SKM-1 (cell line): ENCODE data around the gene DHRS2.

Experiments
- DNase-seq: peaks from one replicate; lab custom pipeline; 2025; ENCODE audit not compliant: unreplicated experiment; lab: John Stamatoyannopoulos, UW

DHRS2 gene

GRCh38 chr14:23646648-23647549 lies 10.7 kb downstream of the DHRS2 start:
- no peak for DNase-seq

GRCh38 chr14:23647619-23648018 lies 11.5 kb downstream of the DHRS2 start:
- no peak for DNase-seq

GRCh38 chr14:23648764-23649460 lies 12.7 kb downstream of the DHRS2 start:
- DNase-seq, result no peak

- DNase-seq, result no peak
Measured at GRCh38 chr14:23650506-23650905, 14.3 kb downstream of the DHRS2 start.

- no peak for DNase-seq
Measured at GRCh38 chr14:23653051-23653450, 16.9 kb downstream of the DHRS2 start.

GRCh38 chr14:23654231-23654630 lies 18.1 kb downstream of the DHRS2 start:
- DNase-seq, result no peak

GRCh38 chr14:23657959-23658470 lies 21.9 kb downstream of the DHRS2 start:
- DNase-seq, result no peak

- no peak for DNase-seq
Measured at GRCh38 chr14:23660290-23661226, 24.4 kb downstream of the DHRS2 start.

GRCh38 chr14:23661542-23661941 lies 25.4 kb downstream of the DHRS2 start:
- DNase-seq, result no peak

GRCh38 chr14:23663127-23663526 lies 27.0 kb downstream of the DHRS2 start:
- no peak for DNase-seq

GRCh38 chr14:23663711-23664110 lies 27.5 kb downstream of the DHRS2 start:
- DNase-seq, result no peak

GRCh38 chr14:23664207-23664885 lies 28.2 kb downstream of the DHRS2 start:
- DNase-seq, result no peak

GRCh38 chr14:23665302-23666016 lies 29.3 kb downstream of the DHRS2 start:
- DNase-seq, result no peak

- no peak for DNase-seq
Measured at GRCh38 chr14:23667134-23667533, 31.0 kb downstream of the DHRS2 start.

GRCh38 chr14:23669441-23669840 lies 33.3 kb downstream of the DHRS2 start:
- DNase-seq, result no peak

- DNase-seq, result no peak
Measured at GRCh38 chr14:23670481-23670880, 34.3 kb downstream of the DHRS2 start.

GRCh38 chr14:23672200-23672599 lies 36.0 kb downstream of the DHRS2 start:
- DNase-seq, result no peak

GRCh38 chr14:23675337-23675736 lies 39.2 kb downstream of the DHRS2 start:
- no peak for DNase-seq

GRCh38 chr14:23675906-23676305 lies 39.7 kb downstream of the DHRS2 start:
- no peak for DNase-seq

- no peak for DNase-seq
Measured at GRCh38 chr14:23681337-23681736, 45.2 kb downstream of the DHRS2 start.
